ENCODE measurements around the gene PACRG.

GRCh38 chr6:162973980-162974379 is 246.2 kb downstream of the PACRG start:
- TF ChIP-seq, protein P1, sequence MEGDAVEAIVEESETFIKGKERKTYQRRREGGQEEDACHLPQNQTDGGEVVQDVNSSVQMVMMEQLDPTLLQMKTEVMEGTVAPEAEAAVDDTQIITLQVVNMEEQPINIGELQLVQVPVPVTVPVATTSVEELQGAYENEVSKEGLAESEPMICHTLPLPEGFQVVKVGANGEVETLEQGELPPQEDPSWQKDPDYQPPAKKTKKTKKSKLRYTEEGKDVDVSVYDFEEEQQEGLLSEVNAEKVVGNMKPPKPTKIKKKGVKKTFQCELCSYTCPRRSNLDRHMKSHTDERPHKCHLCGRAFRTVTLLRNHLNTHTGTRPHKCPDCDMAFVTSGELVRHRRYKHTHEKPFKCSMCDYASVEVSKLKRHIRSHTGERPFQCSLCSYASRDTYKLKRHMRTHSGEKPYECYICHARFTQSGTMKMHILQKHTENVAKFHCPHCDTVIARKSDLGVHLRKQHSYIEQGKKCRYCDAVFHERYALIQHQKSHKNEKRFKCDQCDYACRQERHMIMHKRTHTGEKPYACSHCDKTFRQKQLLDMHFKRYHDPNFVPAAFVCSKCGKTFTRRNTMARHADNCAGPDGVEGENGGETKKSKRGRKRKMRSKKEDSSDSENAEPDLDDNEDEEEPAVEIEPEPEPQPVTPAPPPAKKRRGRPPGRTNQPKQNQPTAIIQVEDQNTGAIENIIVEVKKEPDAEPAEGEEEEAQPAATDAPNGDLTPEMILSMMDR (IDR thresholded peaks at IDR 0.05), result no peak
- TF ChIP-seq POLR2A (IDR thresholded peaks at IDR 0.05), result no peak

Data from testis (tissue), 2 donors.